K562 (cell line): ENCODE data around the gene HMGA1. TPM values are rescaled to one million over a fixed set of nuclear protein-coding genes. Genes with fewer than 3 reads are reported as not detected.

ENCODE experiments used
- ARID4B ChIP-seq: sonication (generic); formaldehyde crosslinking; IDR thresholded peaks from 2 replicates; pipeline ENCODE4 v1.8.0; 2022; ENCODE audit warnings: mild to moderate bottlenecking, missing genetic modification reagents
- CBX5 ChIP-seq: IDR thresholded peaks from 2 replicates; pipeline ENCODE4 v1.6.1; 2014; ENCODE audit warnings: low read depth, borderline replicate concordance
- CREB3L1 ChIP-seq: fragments of 450-650 bp; IDR thresholded peaks from 2 replicates; pipeline ENCODE4 v1.6.1; 2014; ENCODE audit warnings: low read depth, mild to moderate bottlenecking, moderate library complexity, borderline replicate concordance
- DACH1 ChIP-seq: fragments of 450-650 bp; IDR thresholded peaks from 2 replicates; pipeline ENCODE4 v1.6.1; 2018; ENCODE audit not compliant: partially characterized antibody
- GABPB1 ChIP-seq: sonication (generic); formaldehyde crosslinking; IDR thresholded peaks from 2 replicates; pipeline ENCODE4 v1.8.0; 2022; ENCODE audit warnings: mild to moderate bottlenecking, missing genetic modification reagents
- HNRNPUL1 ChIP-seq: fragments of 200-400 bp; formaldehyde crosslinking; IDR thresholded peaks from 2 replicates; pipeline ENCODE4 v1.6.1; 2017; ENCODE audit warnings: low read length
- MTA1 ChIP-seq: fragments of 450-650 bp; IDR thresholded peaks from 2 replicates; pipeline ENCODE4 v1.6.1; 2017; ENCODE audit warnings: borderline replicate concordance
- NFIC ChIP-seq: fragments of 450-650 bp; IDR thresholded peaks from 2 replicates; pipeline ENCODE4 v1.6.1; 2017; ENCODE audit warnings: mild to moderate bottlenecking, inconsistent platforms
- PREB ChIP-seq: sonication (generic); formaldehyde crosslinking; IDR thresholded peaks from 2 replicates; pipeline ENCODE4 v1.8.1; 2023; ENCODE audit warnings: mild to moderate bottlenecking, missing genetic modification reagents
- PRMT5 ChIP-seq: sonication (generic); formaldehyde crosslinking; IDR thresholded peaks from 2 replicates; pipeline ENCODE4 v1.5.0; 2020; ENCODE audit warnings: missing genetic modification reagents
- PTTG1 ChIP-seq: fragments of 450-650 bp; IDR thresholded peaks from 2 replicates; pipeline ENCODE4 v1.6.1; 2016; ENCODE audit warnings: low read depth, mild to moderate bottlenecking, missing genetic modification characterization, missing compliant biosample characterization
- TEAD2 ChIP-seq: fragments of 450-650 bp; IDR thresholded peaks from 2 replicates; pipeline ENCODE4 v1.6.1; 2016; ENCODE audit warnings: missing genetic modification characterization, control low read depth, missing compliant biosample characterization
- TRIM28 ChIP-seq: fragments of 450-650 bp; IDR thresholded peaks from 2 replicates; pipeline ENCODE4 v1.6.1; 2017
- XRCC3 ChIP-seq: fragments of 450-650 bp; IDR thresholded peaks from 2 replicates; pipeline ENCODE4 v1.6.1; 2017; ENCODE audit warnings: mild to moderate bottlenecking, moderate library complexity
- ZBED1 ChIP-seq: IDR thresholded peaks from 2 replicates; pipeline ENCODE4 v1.6.1; 2014
- ZBTB5 ChIP-seq: fragments of 450-650 bp; IDR thresholded peaks from 2 replicates; pipeline ENCODE4 v1.6.1; 2017; ENCODE audit warnings: antibody characterized with exemption
- ZNF3 ChIP-seq: fragments of 250-450 bp; sonication (Bioruptor Pico); IDR thresholded peaks from 2 replicates; pipeline ENCODE4 v1.5.0; 2021; ENCODE audit warnings: mild to moderate bottlenecking, moderate library complexity
- ZNF316 ChIP-seq: fragments of 450-650 bp; IDR thresholded peaks from 2 replicates; pipeline ENCODE4 v1.6.1; 2016
- ZNF785 ChIP-seq: fragments of 250-450 bp; sonication (Bioruptor Pico); IDR thresholded peaks from 2 replicates; pipeline ENCODE4 v1.4.0; 2020; ENCODE audit warnings: mild to moderate bottlenecking
- polyA plus RNA-seq, 8 experiments: library from polyadenylated mRNA; depleted of rRNA in 4 of 8; stranded (reverse) in 5 of 8; unstranded in 3 of 8; fragments of >200 nt; fragmentation: Nextera tagmentation in 2 of 8; fragmentation: Illumina TruSeq in 1 of 8; extraction: Ambion mirVana in 2 of 8; extraction: Trizol in 1 of 8; gene quantifications; 2 replicates each; pipeline versions ENCODE4 v1.2.1 to v1.2.3, GENCODE V29; 2011 to 2014; ENCODE audit warnings: inconsistent platforms in 1 of 8, missing spikeins in 1 of 8
- total RNA-seq, 7 experiments: library from RNA; depleted of rRNA in 6 of 7; stranded (reverse); fragments of >200 nt in 6 of 7; fragmentation: Illumina TruSeq in 2 of 7; extraction: Trizol in 2 of 7; gene quantifications; 2 replicates each; pipeline versions ENCODE4 v1.2.1 to v1.2.3, GENCODE V29; 2011 to 2021; ENCODE audit warnings: low replicate concordance in 1 of 7

The HMGA1 gene
- total and polyA plus RNA-seq, 9 of the 15 experiments (the other 6 are each of a cell fraction or from before 2014, with no cell fraction given), result 27.8 to 1,947 (median 594) TPM

DNA sequence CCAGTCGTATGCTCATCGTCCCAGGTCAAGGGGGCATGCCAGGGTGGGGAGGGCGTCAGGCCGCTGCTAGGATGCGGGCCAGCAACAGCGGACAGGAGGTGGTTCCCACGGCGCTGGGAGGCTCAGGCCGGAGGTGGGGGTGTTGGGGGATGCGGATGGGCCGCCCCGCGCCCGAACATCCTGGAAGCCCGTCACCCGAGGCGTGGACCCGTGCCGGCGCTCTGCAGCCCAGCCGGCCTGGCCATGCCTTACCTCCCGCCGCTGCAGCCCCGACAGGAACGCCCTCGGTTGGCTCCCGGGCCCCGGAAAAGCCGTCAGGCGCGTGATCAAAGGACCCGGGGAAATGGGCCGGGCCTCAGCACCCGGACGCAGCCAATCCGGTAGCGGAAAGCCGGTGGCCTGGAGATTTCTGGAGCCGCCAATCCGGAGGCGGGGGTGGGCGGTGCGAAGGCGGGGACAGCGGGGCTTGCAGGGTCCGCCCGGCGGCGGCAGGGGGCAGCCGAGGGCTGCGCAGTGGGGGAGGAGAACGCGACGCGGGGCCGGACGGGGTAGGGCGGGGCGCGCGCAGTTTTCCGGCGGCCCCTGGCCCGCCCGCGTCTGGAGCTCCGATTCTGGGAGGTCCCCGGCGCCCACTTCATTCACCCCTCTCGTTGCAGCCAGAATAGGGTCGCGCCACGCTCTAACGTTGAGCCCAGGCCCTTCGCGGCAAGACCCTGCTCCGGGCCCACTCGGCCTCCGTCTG lies 12.2 kb downstream of the HMGA1 start, which contains the start of gene SMIM29 (continued):
- TF ChIP-seq HNRNPUL1 (no peak), PREB (CRISPR knock-in tag) (no peak), ZBTB5 (no peak), CBX5 (peak; percentile 39; the same call in 1 of the 2 replicates), TEAD2 (tag) (no peak), MTA1 (no peak), DACH1 (no peak), ZNF3 (no peak), GABPB1 (peak; percentile 62), CREB3L1 (0 out of 2 replicates have a peak, but pooled peaks have one; percentile 18), ZNF316 (no peak), XRCC3 (no peak), TRIM28 (0 out of 2 replicates have a peak, but pooled peaks have one; percentile 15), NFIC (no peak), PRMT5 (CRISPR knock-in tag) (no peak), PTTG1 (no peak), ARID4B (CRISPR knock-in tag) (peak; percentile 91), ZNF785 (CRISPR knock-in tag) (no peak), ZBED1 (no peak)
